VCaP (cell line): ENCODE results near the gene GNL1.

ENCODE experiments used
- H3K27ac ChIP-seq: fragments of 450-650 bp; 2 replicates; pipeline ENCODE4 v1.5.1; 2017
- TF ChIP-seq, protein P1 (sequence below): fragments of 450-650 bp; conservative IDR thresholded peaks from 2 replicates; pipeline ENCODE4 v1.5.1; 2017; ENCODE audit warnings: mild to moderate bottlenecking, moderate library complexity

Gene GNL1

DNA sequence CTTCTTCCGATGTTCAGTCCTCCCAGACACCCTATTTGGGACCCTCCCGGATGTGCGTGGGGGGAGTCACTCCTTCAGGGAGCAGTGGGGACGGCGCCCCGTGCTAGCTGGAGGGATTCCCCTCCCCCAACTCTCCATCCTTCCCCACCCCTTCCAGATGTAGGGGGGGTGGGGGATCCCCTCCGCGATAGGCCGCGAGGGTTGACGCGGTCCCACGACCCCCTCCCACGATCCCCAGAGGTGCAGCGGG lies 548 bp downstream of the GNL1 start:
- H3K27ac ChIP-seq: peak overlapping the region; percentile 97
- TF ChIP-seq, protein P1, sequence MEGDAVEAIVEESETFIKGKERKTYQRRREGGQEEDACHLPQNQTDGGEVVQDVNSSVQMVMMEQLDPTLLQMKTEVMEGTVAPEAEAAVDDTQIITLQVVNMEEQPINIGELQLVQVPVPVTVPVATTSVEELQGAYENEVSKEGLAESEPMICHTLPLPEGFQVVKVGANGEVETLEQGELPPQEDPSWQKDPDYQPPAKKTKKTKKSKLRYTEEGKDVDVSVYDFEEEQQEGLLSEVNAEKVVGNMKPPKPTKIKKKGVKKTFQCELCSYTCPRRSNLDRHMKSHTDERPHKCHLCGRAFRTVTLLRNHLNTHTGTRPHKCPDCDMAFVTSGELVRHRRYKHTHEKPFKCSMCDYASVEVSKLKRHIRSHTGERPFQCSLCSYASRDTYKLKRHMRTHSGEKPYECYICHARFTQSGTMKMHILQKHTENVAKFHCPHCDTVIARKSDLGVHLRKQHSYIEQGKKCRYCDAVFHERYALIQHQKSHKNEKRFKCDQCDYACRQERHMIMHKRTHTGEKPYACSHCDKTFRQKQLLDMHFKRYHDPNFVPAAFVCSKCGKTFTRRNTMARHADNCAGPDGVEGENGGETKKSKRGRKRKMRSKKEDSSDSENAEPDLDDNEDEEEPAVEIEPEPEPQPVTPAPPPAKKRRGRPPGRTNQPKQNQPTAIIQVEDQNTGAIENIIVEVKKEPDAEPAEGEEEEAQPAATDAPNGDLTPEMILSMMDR: no peak

DNA sequence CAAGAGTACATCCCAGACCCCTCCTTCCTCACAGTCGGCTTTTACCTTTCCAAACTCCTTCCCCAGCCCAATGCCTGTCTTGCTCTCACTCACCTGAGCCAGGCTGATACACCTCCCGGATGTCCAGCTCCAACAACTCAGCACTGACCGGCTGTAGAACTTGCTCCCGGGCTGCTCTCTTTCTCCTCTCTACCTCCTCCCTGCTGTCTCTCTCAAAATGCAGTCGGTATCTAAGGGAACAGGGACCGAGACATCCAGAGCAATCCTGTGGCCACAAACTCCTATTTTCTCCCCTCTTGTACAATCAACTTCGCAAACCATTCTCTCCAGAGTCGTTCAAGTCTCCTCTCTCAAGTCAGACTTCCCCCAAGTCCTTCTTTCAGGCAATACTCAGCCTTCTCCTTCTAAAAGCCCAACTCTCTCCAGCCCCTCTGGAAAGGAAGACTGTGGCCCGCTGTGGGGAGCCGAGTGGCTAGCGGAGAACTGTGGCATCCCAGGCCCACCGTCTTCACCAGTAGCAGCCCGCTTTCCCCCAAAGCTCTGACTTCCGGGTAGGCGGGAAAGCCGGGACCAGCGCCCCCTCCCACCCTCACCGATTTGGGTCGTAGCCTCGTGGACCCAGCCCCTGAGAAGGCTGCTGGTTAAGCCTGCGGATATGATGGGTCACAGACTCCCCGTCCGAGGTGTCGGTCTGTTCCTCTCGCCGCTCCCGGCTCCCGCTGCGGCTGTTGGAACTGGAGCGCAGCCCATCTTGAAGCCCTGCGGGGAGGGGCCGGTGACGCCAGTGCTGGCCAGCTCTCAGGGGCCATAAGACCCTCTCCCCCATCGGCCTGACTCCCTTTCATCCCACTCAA lies 1.1 kb downstream of the GNL1 start:
- H3K27ac ChIP-seq: peak overlapping the region; percentile 97

DNA sequence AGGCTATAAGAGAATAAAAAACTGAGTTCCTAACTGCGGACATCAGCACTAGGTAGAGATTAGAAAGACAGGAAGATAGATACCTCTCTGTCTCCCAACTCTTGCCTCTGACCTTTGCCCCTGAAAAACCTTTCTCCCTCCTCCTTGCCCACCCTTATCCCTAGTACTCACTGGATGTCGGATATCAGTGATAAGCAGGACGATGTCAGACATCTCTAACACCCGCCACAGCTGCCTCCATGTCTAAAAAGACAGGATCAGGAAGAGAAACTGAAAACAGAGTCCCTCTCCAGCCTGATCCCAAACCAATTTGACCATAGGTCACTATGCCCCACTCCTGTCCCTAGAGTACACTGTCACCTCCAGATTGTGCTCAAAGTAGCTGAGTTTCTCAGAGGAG lies 1.9 kb downstream of the GNL1 start:
- TF ChIP-seq, protein P1: no peak
- no peak overlapping the region for H3K27ac ChIP-seq

More for the DNA sequence above, 1.1 kb downstream of the GNL1 start:
- TF ChIP-seq, protein P1: no peak

DNA sequence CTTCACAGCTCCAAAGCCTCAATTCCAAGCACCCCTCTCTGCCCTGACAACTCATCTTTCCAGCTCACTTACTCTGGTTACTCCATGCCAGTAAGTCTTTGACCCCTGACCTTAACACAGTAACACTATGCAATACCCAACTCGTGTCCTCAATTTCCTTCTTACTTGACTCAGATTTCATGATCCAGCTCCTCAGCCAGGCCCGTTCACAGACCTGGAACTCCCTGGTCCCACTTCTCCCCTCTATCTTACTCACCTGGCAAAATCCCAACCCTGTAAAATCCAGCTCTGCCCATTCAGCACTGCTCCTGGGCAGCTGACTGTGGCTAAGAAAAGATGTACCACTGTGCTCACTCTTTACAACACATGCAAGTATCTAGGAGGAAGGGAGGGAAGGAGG lies 7.9 kb downstream of the GNL1 start:
- no peak overlapping the region for H3K27ac ChIP-seq
- TF ChIP-seq, protein P1: no peak

DNA sequence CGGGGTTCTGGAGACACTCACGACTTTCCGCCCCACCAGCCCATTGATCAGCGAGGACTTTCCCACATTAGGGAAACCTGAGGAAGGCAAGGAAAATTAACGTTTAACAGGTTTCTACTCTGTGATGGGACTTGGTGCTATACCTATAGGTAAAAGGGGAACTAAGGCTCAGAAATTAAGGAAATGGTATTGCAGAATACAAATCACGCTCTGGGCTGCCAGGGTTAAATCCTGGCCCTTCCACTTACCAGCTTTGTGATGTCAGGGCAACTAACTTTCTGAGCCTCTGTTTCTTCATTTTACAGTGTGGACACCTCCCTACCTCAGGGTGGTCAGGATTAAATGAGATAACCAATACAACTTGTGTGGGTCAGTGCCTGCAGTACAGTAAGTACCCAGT lies 8.8 kb downstream of the GNL1 start:
- TF ChIP-seq, protein P1: no peak
- no peak overlapping the region for H3K27ac ChIP-seq

DNA sequence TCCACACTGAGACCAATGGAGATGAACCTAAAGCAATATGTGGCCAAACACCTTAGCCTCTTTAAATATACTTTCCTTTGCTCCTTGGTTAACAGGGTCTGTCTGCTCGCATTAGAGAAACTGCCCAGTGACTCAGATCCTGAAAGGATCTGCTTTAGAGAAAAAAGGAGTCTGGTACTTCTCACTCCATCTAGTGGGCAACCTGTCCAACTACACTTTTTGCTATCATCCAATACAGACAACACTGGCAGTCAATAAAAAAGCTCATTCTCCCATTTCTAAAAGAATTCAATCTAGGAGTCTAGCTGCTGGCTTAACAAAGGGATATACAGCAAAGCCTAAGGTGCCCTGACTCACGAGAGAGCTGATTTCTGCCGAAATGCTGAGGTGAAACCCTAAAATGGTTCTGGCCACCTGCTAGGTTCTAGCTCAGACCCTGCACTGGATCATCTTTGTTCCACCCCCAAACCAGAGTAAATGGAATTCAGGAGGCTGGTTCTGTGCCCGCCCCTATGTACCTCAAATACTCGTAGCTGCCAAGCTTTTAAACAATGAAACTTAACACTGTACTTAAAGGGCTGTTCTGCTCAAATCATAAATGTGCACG lies 11.5 kb downstream of the GNL1 start:
- TF ChIP-seq, protein P1: peak; percentile 83
- H3K27ac ChIP-seq: no peak overlapping the region

DNA sequence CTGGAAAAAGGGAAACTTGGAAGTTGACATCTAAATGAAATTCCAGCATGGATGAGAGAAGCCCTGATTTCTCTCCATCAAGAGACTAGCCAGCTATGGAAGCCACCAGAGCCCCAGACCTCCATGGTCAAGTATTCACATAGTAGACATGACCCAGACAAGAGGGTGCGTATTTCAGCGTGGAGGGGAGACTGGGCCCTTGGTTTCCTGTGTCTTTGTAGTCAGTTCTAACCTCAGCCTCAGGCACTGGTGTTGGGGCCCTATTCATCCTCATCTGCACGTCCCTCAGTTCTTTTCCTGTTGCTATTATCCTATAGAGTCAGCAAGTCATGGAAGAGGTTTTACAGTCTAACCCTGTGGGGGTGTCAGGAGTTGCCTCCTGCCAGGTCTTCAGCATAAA lies 12.5 kb downstream of the GNL1 start:
- no peak overlapping the region for H3K27ac ChIP-seq
- TF ChIP-seq, protein P1: no peak
